H1 (cell line): Measurements from ENCODE around the gene TLR9.

ENCODE experiments used
- CEBPB ChIP-seq: IDR thresholded peaks from 2 replicates; pipeline ENCODE4 v1.6.1; 2012; ENCODE audit warnings: low read depth, low read length
- EZH2 ChIP-seq: fragments of 200-600 bp; sonication (generic); IDR thresholded peaks from 2 replicates; pipeline ENCODE4 v1.7.1; 2012; ENCODE audit warnings: low read depth, mild to moderate bottlenecking, moderate library complexity, low read length, inconsistent platforms; ENCODE audit not compliant: severe bottlenecking
- POLR2A ChIP-seq, 2 experiments: IDR thresholded peaks; 1 replicate in 1 of 2; 2 replicates in 1 of 2; pipeline ENCODE4 v1.6.1; 2011; ENCODE audit warnings: low read depth in 2 of 2, low read length in 2 of 2, mild to moderate bottlenecking in 2 of 2; ENCODE audit errors: control extremely low read depth in 1 of 2
- TF ChIP-seq, protein P1 (sequence below), 3 experiments: IDR thresholded peaks; 1 replicate in 2 of 3; 2 replicates in 1 of 3; pipeline versions ENCODE4 v1.5.1 to v1.6.1; 2011; ENCODE audit warnings: low read length in 3 of 3, mild to moderate bottlenecking in 3 of 3, inconsistent platforms in 2 of 3, low read depth in 1 of 3, moderate library complexity in 1 of 3; ENCODE audit not compliant: insufficient read depth in 1 of 3; ENCODE audit errors: control extremely low read depth in 1 of 3
- TF ChIP-seq, protein P2 (sequence below): IDR thresholded peaks from 2 replicates; pipeline ENCODE4 v1.6.1; 2012; ENCODE audit warnings: inconsistent platforms

DNA sequence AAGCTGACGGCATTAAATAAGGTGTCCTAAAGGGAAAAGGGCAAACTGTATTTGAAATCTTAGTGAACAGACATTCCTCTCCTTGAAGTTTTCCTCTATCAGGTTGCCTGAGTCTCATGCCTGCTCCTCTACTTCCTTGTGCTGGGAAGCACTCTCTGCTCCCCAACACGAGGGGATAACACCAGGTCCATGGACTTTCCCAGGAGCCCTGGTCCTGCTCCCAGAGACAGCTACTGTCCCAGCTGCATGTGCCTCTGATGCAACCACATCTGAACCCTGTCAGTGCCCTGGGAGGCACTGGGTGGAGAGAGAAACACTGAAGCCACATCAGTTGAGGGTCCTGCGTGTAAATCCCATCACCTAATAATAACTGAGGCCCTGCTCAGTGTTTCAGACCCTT is 7.4 kb downstream of the TLR9 start:
- TF ChIP-seq, protein P1, sequence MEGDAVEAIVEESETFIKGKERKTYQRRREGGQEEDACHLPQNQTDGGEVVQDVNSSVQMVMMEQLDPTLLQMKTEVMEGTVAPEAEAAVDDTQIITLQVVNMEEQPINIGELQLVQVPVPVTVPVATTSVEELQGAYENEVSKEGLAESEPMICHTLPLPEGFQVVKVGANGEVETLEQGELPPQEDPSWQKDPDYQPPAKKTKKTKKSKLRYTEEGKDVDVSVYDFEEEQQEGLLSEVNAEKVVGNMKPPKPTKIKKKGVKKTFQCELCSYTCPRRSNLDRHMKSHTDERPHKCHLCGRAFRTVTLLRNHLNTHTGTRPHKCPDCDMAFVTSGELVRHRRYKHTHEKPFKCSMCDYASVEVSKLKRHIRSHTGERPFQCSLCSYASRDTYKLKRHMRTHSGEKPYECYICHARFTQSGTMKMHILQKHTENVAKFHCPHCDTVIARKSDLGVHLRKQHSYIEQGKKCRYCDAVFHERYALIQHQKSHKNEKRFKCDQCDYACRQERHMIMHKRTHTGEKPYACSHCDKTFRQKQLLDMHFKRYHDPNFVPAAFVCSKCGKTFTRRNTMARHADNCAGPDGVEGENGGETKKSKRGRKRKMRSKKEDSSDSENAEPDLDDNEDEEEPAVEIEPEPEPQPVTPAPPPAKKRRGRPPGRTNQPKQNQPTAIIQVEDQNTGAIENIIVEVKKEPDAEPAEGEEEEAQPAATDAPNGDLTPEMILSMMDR (IDR thresholded peaks at IDR 0.05; ENCODE audit: control extremely low read depth in 1 of 3, insufficient read depth in 1 of 3, low read depth in 1 of 3, low read length in 3 of 3): no peak
- TF ChIP-seq POLR2A (IDR thresholded peaks at IDR 0.05; ENCODE audit: control extremely low read depth in 1 of 2, low read depth in 2 of 2, low read length in 2 of 2): no peak
- TF ChIP-seq CEBPB: no peak
- TF ChIP-seq, protein P2, sequence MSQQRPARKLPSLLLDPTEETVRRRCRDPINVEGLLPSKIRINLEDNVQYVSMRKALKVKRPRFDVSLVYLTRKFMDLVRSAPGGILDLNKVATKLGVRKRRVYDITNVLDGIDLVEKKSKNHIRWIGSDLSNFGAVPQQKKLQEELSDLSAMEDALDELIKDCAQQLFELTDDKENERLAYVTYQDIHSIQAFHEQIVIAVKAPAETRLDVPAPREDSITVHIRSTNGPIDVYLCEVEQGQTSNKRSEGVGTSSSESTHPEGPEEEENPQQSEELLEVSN: no peak
- TF ChIP-seq EZH2: no peak
